ENCODE measurements around the gene SYT13. TPM values are rescaled to one million over a fixed set of nuclear protein-coding genes. Genes with fewer than 3 reads are reported as not detected.

SYT13 gene
- polyA plus RNA-seq (ENCODE audit: insufficient read length) = 0.31 TPM

DNA sequence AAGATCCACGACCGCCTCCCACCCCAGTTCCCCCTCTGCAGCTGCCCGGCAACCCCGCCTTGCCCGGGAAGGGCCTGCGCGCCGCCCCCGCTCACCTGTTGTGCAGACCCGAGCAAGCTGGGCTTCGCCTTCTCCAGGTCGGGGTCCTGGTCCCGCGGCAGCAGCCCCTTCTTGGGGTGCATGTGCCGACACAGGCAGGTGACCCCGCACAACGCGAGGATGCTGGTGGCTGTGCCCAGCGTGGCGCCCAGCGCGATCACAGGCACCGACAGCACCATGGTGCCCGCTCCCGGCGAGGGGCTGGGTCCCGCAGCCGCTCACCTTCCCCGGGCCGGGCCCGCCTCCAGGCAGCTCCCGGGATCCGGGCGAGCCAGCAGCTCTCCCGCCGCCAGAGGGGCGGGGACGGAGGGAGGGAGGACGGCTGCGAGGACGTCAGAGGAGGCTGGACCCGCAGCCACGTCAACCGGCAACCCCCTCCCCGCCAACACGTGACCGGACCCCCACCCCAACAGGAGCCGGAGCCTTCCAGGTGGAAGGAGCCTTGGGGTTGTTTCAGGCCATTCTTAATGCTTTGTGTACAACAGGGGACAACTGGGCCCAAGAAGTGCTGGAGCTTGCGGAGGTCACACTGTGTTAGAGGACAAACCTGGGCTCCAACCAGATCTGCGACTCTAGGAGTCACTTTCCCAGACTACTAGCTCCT, at the start of gene SYT13:
TSS of gene SYT13 (minus strand) at position 412 of the 703 bp plus-strand sequence. CDS start at position 278, 134 bp downstream.
- DNase-seq = peak; percentile 46

DNA sequence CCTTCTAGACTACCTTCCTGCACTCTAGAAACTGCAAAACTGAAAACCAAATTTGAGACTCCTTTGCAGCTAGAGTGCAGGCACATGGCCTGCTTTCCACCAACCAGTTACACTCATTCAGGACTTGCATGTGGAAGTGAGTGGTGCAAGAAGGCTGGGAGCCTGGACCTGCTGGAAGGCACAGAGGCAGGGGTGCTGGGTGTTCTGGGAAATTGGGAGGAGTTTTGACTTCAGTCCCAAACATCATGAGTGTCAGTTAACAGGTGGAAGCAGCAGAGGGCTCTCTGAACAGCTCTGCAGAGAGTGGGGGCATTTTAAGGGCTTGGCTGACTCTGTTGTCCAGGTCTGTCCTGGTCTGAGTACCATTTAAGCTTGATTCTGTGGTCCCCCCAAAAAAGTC, 49.3 kb upstream of the SYT13 start:
- DNase-seq = no peak

- DNase-seq = no peak
Measured at GRCh38 chr11:45334836-45335235, 48.7 kb upstream of the SYT13 start.

- no peak for DNase-seq
Measured at GRCh38 chr11:45334410-45334809, 48.3 kb upstream of the SYT13 start.

DNA sequence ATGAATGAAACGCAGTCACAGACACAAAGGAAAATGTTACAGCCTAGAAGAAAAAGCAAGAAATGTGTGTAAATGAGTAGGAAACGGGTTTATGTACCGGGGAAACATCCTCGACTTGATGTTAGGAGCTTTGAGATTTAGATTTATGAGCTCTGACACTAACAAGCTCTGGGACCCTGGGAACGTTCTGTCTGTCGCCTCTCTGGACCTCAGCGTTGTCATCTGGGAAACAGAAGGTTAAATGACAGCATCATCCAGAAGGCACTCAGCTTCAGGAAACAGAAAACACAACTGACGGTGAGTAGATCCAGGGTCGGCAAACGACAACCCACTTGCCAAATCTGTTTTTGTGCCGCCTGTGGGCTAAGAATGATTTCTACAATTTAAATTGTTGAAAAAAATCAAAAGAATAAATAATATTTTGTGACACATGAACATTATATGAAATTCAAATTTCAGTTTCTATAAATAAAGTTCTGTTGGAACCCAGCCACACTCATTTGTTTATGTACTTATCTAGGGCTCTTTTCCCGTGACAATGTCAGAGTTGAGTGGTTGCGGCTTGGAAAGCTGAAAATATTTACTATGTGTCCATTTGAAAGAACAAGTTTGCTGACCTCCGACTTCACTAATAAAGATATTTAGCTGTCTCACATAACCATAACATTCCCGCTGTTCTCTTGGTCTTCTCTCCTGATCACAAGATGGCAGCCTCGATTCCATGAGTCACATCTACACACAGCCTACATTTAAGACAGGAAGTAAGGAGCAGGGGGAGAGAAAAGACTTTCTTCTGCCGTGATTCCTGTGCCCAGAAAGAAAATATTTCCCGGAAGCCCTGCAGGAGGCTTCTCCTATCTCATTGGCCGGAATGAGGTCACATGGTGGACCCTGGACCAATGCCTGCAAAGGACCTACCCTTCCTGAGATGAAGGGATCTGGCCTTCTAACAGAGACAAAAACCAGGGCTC, 47.1 kb upstream of the SYT13 start:
- peak; percentile 51 for DNase-seq

- DNase-seq = peak; percentile 36
Measured at GRCh38 chr11:45332276-45332934, 46.3 kb upstream of the SYT13 start.

- no peak for DNase-seq
Measured at GRCh38 chr11:45331839-45332238, 45.7 kb upstream of the SYT13 start.

DNA sequence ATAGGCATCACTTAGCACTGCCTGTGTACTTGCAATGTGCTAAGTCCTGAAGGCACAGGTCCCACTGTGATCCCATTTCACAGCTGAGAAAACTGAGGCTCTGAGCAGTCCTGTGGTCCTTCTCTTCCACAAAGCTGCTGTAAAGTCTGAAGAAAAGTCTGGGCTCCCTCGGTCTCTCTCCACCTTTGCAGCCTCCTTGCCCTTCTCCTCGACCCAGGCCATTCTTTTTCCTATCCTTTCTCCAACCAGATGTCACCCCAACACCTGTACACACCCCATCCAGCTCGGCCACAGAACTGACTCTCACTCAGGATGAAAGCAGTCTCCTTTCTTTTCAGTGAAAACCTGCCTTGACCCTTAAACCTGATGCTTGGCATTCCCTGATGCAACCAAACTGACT, 42.6 kb upstream of the SYT13 start:
- no peak for DNase-seq

DNA sequence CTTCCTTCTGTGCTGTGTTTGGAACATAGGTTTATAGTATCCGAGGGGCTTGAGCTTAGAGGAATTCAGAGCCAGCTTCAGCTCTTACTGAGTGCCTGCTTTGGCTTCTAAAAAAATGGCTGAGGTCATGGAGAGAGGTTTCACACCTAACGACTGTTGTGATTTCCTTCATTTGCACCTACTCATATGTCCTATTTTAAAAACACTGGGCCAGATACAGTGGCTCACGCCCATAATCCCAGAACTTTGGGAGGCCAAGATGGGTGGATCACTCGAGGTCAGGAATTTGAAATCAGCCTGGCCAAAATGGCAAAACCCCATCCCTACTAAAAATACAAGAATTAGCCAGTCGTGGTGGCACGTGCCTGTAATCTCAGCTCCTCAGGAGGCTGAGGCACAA, 38.3 kb upstream of the SYT13 start:
- DNase-seq = no peak

GRCh38 chr11:45323601-45324249, 37.6 kb upstream of the SYT13 start:
- no peak for DNase-seq

DNA sequence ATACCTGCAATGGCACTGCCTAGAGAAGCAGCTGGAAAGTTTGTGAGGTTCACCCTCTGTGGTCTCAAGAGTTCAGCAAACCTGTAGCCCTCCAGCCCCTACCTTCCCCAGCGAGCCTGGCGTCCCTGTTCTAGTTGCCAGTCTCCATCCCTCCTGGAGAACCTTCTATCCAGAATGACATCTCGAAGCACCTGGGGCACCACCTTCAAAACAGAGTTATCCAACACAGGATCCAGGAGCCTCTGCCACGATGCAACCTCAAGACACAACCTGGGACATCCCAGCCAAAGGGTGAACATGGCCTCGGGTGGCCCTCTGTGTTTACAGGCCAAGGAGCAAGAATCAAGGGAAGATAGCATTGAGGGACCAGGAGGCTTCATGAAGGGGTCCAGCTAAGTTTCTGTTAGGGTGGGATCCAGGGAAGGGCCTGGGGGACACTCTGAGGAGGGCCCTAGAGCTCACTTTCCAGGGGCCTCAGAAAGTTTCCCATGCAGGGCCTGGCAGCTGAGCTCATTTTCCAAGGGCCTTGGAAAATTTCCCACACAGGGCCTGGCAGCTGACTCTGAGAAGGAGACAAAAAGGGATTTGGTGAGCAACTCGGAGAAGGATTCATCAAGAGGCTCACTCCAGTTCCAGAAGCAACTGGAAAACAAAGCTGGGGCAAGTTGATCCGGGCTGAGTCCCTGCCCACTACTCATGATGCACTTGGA, 36.9 kb upstream of the SYT13 start:
- DNase-seq = peak; percentile 38

GRCh38 chr11:45322111-45322705, 36.1 kb upstream of the SYT13 start:
- no peak for DNase-seq

DNA sequence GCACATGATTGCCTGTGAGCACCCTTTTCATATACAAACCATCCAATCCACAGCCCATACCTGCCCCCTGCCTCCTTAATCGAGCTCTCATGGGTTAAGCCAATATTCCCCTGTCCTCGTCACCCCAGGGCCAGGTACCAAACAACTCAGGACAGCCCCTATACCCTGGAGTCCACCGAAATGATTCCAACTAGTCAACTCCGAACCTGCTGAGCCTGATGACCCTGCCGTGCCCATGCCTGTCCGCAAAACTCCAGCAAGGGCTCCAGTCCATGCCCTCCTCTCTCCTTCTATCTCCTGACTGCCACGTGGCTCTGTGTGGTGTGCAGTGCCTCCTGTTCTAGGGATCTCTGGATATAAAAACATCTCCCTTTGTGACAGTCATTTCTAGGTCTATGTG, 35.5 kb upstream of the SYT13 start:
- no peak for DNase-seq

- no peak for DNase-seq
Measured at GRCh38 chr11:45321031-45321595, 35.0 kb upstream of the SYT13 start.

DNA sequence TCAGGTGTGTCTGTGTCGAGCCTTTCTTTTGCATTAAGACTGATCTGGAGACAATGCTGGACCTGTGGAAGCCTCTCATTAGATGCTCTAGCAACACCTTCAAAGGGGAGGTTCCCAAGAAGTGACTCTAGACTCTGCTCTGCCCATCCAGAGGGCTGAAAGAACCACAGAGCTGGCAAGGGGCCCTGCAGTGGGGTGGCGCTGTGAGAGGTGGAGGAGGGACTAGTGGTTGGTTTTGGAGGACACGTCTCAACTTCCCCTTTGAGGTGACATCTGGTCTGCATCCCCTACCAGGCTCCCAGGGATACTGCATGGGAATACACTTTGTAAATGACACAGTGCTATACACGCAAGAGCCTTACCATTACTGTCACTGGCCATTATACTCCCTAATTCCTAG, 34.2 kb upstream of the SYT13 start:
- no peak for DNase-seq

DNA sequence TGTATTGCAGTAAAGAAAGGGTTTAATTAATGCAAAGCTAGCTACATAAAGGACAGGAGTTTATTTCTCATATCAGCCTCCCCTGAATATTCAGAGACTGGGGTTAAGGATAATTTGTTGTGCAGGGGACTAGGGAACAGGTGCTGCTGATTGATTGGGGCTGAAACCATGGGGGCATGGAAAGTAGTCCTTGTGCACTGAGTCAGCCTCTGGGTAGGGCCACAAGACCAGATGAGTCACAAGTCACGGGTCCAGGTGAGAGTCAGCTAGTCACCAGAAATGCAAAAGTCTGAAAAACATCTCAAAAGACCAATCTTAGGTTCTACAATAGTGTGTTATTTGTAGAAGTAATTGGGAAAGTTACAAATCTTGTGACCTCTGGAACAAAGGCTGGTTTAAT, 32.9 kb upstream of the SYT13 start:
- DNase-seq = no peak

GRCh38 chr11:45318516-45318915, 32.4 kb upstream of the SYT13 start:
- no peak for DNase-seq

- no peak for DNase-seq
Measured at GRCh38 chr11:45316258-45316657, 30.1 kb upstream of the SYT13 start.

DNA sequence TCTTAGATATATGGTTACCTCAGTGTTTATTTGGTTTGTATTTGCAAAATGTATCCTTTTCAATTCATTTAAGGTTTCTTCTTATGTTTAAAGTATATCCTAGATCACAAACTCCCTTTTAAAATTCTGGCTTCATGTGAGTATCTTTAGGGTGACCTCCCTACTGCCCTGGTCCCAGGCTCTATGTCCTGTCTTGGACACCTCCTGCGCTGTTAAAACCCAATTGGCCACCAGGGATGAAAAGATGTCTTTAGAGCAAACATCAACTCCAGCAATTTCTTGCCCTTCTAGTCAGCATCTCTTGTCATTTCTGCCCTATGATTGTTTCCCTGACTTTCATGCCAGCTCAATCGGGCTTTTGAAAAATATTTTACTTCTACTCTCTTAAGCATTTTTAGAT, 28.8 kb upstream of the SYT13 start:
- DNase-seq = no peak

DNA sequence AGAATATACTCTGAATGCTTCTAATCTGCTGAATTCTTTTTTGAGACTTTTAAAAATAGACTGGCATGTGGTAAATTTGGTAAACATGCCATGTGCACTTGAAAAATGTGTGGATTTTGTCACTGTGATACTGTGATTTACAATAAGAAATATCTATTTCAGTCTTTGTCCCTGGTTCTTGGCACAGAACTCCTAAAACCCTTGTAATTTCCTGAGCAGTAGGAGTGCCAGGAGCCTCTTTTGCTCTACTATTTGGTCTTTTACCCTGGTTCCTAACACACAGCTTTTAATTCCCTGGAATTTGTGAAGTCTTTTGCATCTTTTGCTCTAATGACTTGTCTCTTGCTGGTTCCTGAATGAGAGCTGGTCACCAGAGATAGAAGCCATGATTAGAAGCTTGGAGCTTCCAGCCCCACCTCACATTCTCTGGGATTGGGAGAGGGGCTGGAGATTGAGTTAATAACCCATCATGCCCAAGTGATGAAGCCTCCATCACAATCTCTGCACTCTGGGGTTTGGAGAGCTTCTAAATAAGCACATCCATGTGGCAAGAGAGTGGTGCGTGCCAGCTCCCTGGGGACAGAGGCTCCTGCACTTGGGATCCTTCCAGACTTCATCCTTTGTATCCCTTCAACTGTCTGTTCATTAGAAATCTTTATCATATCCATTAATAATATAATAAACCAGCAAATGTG, 27.2 kb upstream of the SYT13 start:
- no peak for DNase-seq

All from hindlimb muscle (tissue), 1 donor.